OCI-LY1 (cell line): ENCODE data around the gene FGFR2.

ENCODE experiments used
- H2AFZ ChIP-seq: fragments of 200-600 bp; sonication (generic), shearing (Covaris generic); 2 replicates; pipeline ENCODE4 v1.6.0; 2014; ENCODE audit warnings: antibody characterized with exemption, mild to moderate bottlenecking, low read length
- H3F3A ChIP-seq: fragments of 200-600 bp; sonication (generic), shearing (Covaris generic); 2 replicates; pipeline ENCODE4 v1.6.0; 2014; ENCODE audit warnings: mild to moderate bottlenecking, antibody characterized with exemption, low read length, moderate library complexity; ENCODE audit not compliant: insufficient read depth
- H3K27ac ChIP-seq: fragments of 200-600 bp; sonication (generic); 2 replicates; pipeline ENCODE4 v1.5.1; 2014; ENCODE audit warnings: low read length, mixed run types, mild to moderate bottlenecking, low read depth; ENCODE audit not compliant: poor library complexity, severe bottlenecking
- H3K27me3 ChIP-seq: fragments of 200-600 bp; sonication (generic); 2 replicates; pipeline ENCODE4 v1.6.0; 2014; ENCODE audit warnings: antibody characterized with exemption, mild to moderate bottlenecking, low read length, moderate library complexity; ENCODE audit not compliant: insufficient read depth
- H3K36me3 ChIP-seq: fragments of 200-600 bp; sonication (generic); 2 replicates; pipeline ENCODE4 v1.6.1; 2014; ENCODE audit warnings: mild to moderate bottlenecking, antibody characterized with exemption, low read length, moderate library complexity, mixed read lengths; ENCODE audit not compliant: insufficient read depth
- H3K4me1 ChIP-seq: fragments of 200-600 bp; sonication (generic); 2 replicates; pipeline ENCODE4 v1.5.1; 2014; ENCODE audit warnings: mild to moderate bottlenecking, low read length, moderate library complexity; ENCODE audit not compliant: insufficient read depth, severe bottlenecking
- H3K4me2 ChIP-seq: fragments of 200-600 bp; sonication (generic), shearing (Covaris generic); 2 replicates; pipeline ENCODE4 v1.6.1; 2014; ENCODE audit warnings: low read length
- H3K4me3 ChIP-seq: fragments of 200-600 bp; sonication (generic); 2 replicates; pipeline ENCODE4 v1.5.1; 2014; ENCODE audit warnings: low read length, low read depth, mild to moderate bottlenecking, mixed read lengths; ENCODE audit not compliant: poor library complexity, severe bottlenecking
- H3K79me2 ChIP-seq: fragments of 200-600 bp; shearing (Covaris generic); 2 replicates; pipeline ENCODE4 v1.6.1; 2016; ENCODE audit warnings: mixed run types, low read length, mixed read lengths; ENCODE audit not compliant: insufficient read depth
- H3K9ac ChIP-seq: fragments of 200-600 bp; sonication (generic), shearing (Covaris generic); 2 replicates; pipeline ENCODE4 v1.6.1; 2014; ENCODE audit warnings: mild to moderate bottlenecking, low read length, mixed read lengths
- H3K9me2 ChIP-seq: fragments of 200-600 bp; sonication (generic), shearing (Covaris generic); 2 replicates; pipeline ENCODE4 v1.6.1; 2014; ENCODE audit warnings: low read depth, mild to moderate bottlenecking, low read length, mixed read lengths
- H3K9me3 ChIP-seq: fragments of 200-600 bp; shearing (Covaris generic); 2 replicates; pipeline ENCODE4 v1.6.1; 2014; ENCODE audit warnings: low read length, mixed read lengths
- H4K20me1 ChIP-seq: fragments of 200-600 bp; sonication (generic), shearing (Covaris generic); 2 replicates; pipeline ENCODE4 v1.6.0; 2016; ENCODE audit warnings: mild to moderate bottlenecking, low read length; ENCODE audit not compliant: insufficient read depth
- CTCF ChIP-seq: fragments of 200-600 bp; sonication (generic), shearing (Covaris generic); IDR thresholded peaks from 2 replicates; pipeline ENCODE4 v1.5.1; 2017; ENCODE audit warnings: mild to moderate bottlenecking, antibody characterized with exemption, low read length, moderate library complexity, mixed read lengths
- EZH2 ChIP-seq: fragments of 200-600 bp; sonication (generic), shearing (Covaris generic); IDR thresholded peaks from 2 replicates; pipeline ENCODE4 v1.8.0; 2017; ENCODE audit warnings: borderline replicate concordance, mixed run types, mild to moderate bottlenecking, antibody characterized with exemption, low read length, moderate library complexity, mixed read lengths

FGFR2 gene

GRCh38 chr10:121596689-121597503, 1.3 kb downstream of the FGFR2 start:
- Histone ChIP-seq H3K9ac (no peak overlapping the region), H3F3A (no peaks in the 10 kb centered on the region), H3K36me3 (no peaks in the 10 kb centered on the region), H3K4me3 (no peak overlapping the region), H3K9me2 (no peaks in the 10 kb centered on the region), H3K27ac (no peak overlapping the region), H3K79me2 (no peaks in the 10 kb centered on the region), H3K27me3 (peaks cover 3% of the 10 kb centered on the region; the same call in 1 of the 2 replicates), H4K20me1 (no peaks in the 10 kb centered on the region), H3K4me2 (no peak overlapping the region), H2AFZ (no peak overlapping the region), H3K4me1 (no peaks in the 10 kb centered on the region), H3K9me3 (no peaks in the 10 kb centered on the region)
- TF ChIP-seq CTCF: no peak
- TF ChIP-seq EZH2: no peak

DNA sequence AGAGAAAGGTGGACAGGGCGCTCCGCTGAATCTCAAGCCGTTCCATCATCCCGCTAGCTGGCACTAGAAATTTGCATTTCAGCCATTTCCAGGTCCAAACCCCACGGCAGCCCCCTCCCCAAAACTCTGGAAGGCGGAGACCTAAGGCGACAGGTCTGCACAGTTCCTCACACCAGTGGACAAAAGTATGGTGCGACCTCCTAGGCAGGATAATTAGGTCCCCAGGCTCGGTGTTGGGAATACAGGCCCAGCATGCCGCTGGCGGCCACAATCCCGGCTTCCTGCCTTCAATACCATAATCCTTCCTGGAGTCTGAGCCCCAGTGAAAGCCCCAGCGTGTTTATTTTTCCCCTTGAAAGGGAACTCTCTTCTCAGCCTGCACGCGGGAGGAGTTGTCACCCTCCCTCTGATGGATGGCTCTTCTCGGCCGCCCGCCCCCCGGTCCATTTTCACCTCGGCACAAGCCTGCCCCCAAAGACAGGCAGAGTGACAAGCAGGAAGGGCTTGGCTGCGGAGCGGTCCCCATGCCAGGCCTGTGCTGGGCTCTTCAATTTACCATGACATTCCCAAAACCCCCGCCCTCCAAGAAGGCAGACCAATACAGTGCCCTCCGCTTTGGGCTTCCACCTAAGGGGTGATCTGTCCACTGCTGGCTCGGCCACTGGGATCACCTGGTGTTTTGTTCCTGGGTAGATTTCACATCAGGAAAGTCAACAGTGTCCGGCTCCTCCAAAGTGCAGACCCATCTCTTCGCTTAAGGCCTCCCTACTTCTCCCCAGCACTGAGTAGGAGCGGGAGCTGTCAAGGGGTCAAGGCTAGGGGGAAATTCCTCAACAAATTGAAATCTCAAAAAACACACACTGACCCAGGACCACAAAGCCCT, 2.2 kb downstream of the FGFR2 start:
- H3K4me3 ChIP-seq: no peak overlapping the region

DNA sequence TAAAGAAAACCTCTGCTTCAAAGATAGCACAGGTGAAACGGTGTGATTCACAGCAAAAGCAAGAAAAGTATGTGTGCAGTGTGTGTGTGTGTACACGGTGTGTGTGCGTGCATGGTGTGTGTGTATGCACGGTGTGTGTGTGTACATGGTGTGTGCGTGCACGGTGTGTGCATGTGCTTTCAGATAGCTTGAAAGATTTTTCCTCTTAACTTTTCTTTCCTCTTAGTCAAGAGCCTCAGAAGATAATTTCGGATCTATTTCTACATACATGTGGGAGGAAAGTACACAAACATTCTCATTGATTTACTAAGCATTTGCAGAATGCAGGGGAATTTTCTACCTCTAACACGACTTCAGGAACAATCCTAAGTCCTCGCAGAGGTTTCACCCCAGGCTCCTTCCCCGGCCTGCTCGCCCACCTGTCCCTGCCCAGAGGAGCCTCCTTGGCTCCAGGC, 2.9 kb downstream of the FGFR2 start:
- H3K9ac ChIP-seq: no peak overlapping the region
- TF ChIP-seq CTCF (no peak), EZH2 (no peak)
- H3K27me3 ChIP-seq: peaks cover 3% of the 10 kb centered on the region; the same call in 1 of the 2 replicates
- no peaks in the 10 kb centered on the region for H4K20me1 ChIP-seq
- H2AFZ ChIP-seq: no peak overlapping the region
- no peaks in the 10 kb centered on the region for H3K79me2 ChIP-seq
- no peak overlapping the region for H3K27ac ChIP-seq
- H3K9me2 ChIP-seq: no peaks in the 10 kb centered on the region
- H3F3A ChIP-seq: no peaks in the 10 kb centered on the region
- no peaks in the 10 kb centered on the region for H3K4me1 ChIP-seq
- H3K9me3 ChIP-seq: no peaks in the 10 kb centered on the region
- H3K4me3 ChIP-seq: no peak overlapping the region
- H3K4me2 ChIP-seq: no peak overlapping the region
- no peaks in the 10 kb centered on the region for H3K36me3 ChIP-seq

More for the DNA sequence above, 2.2 kb downstream of the FGFR2 start:
- Histone ChIP-seq H3K4me2 (no peak overlapping the region), H3K9me3 (no peaks in the 10 kb centered on the region), H3K27me3 (peaks cover 3% of the 10 kb centered on the region; the same call in 1 of the 2 replicates), H2AFZ (no peak overlapping the region), H3K4me1 (no peaks in the 10 kb centered on the region), H3K36me3 (no peaks in the 10 kb centered on the region), H3K79me2 (no peaks in the 10 kb centered on the region), H3F3A (no peaks in the 10 kb centered on the region), H4K20me1 (no peaks in the 10 kb centered on the region), H3K9me2 (no peaks in the 10 kb centered on the region), H3K9ac (no peak overlapping the region), H3K27ac (no peak overlapping the region)
- no peak for TF ChIP-seq CTCF
